Urothelium cell line (cell line): ENCODE data around the gene BRAF.
"Not testable (repeated sequence)": the region's sequence is repeated elsewhere in the genome, so short reads cannot be mapped to it uniquely, and the experiment has no call there.

Experiments used
- DNase-seq: peaks from one replicate; pipeline ENCODE4 v3.0.0; 2011; ENCODE audit warnings: low spot score, mixed read lengths
- FAIRE-seq: peaks from 2 replicates; lab custom pipeline; 2011; peaks lifted over from hg19 to GRCh38; lab: Jason Lieb, UNC

Gene BRAF

DNA sequence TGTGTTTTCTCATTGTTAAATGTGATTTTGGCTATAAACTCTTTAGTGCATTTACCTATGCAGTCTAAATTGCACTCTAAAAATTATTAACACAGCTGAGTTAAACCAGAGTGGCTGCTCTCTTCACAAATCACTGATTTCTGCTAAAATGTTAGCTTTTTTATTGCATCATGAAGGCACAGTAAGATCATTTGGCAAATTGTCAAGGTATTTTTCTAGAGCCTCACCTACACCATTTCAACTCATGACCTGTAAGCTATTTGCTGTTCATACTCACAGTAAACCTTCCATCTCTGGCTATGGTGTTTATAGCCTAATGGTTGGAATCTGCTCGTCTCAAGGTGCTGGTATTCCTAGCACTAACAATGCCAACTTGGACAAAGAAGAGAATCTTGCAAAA lies 202.5 kb downstream of the BRAF start:
- FAIRE-seq (no peak), DNase-seq (no peak)

DNA sequence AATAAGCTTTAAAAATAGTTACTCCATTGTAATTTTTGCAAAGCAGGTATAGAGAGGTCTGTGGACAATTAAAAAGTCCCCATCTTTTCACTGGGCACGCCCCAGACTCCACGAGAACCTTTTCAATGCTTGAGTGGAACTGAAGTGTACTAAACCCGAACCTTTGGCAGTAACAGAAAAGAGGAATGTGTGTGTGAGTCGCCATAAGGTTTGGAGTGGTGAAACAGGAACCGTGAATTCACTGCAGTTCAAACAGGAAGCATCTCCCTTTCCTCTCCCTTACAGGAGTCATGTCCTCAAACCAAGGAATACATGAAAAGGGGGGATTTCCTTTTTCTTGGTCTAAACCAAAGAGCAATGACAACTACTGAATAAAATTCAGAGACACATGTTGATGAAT lies 205.0 kb downstream of the BRAF start:
- DNase-seq (no peak), FAIRE-seq (no peak)

DNA sequence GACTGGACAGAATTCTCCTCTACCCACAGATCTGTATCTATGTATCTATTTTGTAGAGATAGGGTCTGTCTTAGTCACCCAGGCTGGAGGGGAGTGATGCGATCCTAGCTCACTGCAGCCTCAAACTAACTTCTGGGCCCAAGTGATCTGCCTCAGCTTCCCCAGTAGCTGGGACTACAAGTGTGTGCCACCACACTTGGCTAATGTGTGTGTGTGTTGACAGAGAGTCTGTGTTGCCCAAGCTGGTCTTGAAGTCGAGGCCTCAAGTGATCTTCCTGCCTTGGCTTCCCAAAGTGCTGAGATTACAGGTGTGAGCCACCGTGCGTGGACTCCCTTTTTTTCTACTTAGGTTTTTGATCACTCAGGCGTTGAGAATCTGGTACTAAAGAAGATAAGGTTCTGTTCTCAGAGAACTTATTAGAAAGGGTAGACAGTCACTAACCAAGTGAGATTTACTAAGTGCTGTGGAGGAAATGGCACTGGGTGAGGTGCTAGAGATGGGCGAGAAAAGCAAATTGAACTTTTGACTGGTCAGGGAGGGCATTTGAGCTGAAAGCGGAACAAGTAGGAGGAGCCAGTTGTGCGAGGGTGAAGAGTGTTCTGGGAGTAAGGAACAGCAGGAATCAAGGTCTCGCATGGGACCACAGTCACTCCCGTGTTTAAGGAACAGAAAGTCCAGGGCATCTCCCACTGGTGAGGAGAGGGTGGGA lies 210.2 kb downstream of the BRAF start:
- FAIRE-seq (no peak), DNase-seq (no peak)

DNA sequence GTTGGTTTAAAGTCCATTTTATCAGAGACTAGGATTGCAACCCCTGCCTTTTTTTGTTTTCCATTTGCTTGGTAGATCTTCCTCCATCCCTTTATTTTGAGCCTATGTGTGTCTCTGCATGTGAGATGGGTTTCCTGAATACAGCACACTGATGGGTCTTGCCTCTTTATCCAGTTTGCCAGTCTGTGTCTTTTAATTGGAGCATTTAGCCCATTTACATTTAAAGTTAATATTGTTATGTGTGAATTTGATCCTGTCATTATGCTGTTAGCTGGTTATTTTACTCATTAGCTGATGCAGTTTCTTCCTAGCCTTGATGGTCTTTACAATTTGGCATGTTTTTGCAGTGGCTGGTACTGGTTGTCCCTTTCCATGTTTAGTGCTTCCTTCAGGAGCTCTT lies 212.3 kb downstream of the BRAF start:
- DNase-seq, FAIRE-seq: not testable (repeated sequence)

DNA sequence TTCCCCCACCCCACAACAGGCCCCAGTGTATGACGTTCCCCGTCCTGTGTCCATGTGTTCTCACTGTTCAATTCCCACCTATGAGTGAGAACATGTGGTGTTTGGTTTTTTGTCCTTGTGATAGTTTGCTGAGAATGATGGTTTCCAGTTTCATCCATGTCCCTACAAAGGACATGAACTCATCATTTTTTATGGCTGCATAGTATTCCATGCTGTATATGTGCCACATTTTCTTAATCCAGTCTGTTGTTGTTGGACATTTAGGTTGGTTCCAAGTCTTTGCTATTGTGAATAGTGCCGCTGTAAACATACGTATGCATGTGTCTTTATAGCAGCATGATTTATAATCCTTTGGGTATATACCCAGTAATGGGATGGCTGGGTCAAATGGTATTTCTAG lies 216.0 kb downstream of the BRAF start:
- not testable (repeated sequence) for DNase-seq, FAIRE-seq

DNA sequence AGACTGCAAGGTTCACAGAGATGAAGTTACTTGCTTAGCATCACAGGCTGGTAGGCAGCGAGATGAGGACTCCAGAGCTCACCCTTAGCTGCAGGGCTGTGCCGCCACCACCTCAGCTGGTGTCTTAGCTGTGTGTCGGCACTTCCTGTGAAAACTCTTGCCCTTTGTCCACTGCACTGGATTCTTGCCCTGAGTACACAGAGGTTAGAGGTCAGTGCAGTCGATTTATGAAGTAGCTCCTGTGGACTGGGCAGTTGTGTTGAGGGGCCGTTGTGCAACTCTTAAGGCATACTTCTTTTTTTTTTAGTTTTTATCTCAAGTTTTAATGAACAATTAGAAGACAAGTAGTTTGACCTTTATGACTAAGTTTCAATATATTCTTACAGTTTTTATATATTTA lies 217.6 kb downstream of the BRAF start:
- FAIRE-seq, result no peak
- no peak for DNase-seq

DNA sequence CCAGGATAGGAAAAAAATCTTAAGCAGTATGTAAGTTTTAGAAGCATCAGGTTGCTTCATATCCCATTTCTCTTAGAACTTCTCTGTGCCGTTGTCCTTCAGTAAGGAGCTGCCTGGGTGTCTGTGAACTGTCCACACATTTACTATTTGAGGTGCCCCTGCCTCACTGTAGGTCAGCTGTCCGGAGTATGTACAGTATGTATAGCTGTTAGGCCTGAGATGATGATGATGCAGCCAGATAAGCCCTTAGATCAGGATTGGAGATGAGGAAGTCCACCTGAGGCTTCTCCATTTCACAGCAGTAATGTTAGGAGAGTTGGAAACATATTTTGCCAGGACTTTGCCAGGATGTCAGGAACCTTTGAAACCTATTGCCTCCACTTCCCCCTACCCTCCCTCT lies 220.5 kb downstream of the BRAF start:
- FAIRE-seq, result no peak
- no peak for DNase-seq

DNA sequence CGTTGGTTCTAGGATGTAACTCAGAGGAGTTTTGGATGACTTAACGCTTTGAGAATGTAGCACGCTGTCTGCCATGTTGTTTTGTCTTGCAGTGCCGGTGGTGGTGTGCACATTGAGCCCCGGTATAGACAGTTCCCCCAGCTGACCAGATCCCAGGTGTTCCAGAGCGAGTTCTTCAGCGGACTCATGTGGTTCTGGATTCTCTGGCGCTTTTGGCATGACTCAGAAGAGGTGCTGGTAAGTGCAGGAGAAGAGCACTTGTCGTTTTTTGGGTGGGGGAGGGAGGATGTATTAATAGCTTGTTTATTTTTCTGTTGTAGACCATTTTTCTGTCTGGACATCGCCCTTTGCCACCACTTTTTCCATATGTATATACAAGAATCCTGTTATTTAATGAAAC lies 222.0 kb downstream of the BRAF start:
- no peak for FAIRE-seq
- DNase-seq, result no peak

DNA sequence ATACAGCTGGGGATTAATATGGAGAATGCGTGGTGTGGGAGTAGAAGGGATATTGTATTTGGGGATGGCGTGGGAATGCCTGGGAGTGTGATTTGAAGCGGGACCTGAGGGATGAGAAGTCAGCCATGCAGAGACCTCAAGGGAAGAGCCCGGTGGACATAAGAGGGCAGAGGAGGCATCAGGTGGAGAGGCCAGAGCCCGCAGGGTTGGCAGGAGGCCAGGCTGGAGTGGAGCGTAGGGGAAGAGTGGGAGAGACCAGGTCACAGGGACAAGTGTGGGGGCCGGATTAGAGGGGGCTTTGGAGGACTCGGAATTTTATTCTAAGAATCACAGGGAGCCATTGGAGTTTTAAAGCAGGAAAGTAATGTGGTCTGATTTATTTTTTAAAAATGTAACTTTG lies 226.3 kb downstream of the BRAF start:
- no peak for DNase-seq
- FAIRE-seq, result no peak

DNA sequence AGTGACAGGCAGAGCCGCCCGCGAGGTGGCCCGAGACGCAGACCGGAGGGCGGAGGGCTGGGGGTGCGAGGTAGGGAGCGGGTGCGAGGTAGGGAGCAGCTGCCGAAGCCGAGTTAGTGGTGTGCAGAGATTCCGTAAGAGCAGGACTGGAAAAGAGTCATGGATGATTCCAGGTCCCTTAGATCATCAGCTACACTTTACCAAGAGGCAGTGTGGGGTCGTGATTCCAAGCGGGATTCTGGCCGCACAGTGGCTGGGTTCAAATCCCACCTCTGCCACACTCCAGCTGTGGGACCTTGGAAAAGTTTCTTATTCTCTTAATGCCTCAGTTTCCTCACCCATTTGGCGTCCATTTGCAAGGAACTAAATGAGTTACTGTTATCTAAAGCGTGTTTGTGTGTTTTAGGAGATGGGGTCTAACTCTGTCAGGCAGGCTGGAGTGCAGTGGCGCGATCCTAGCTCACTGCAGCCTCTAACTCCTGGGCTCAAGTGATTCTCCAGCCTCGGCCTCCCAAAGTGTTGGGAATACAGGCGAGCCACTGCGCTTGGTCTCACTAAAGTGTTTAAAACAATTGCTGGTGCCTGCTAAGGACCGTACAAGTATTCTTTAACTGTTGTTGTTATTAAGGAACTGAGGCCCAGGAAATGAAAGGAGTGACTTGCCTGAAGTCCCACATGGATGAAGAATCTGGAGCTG lies 227.1 kb downstream of the BRAF start:
- FAIRE-seq, result no peak
- no peak for DNase-seq

DNA sequence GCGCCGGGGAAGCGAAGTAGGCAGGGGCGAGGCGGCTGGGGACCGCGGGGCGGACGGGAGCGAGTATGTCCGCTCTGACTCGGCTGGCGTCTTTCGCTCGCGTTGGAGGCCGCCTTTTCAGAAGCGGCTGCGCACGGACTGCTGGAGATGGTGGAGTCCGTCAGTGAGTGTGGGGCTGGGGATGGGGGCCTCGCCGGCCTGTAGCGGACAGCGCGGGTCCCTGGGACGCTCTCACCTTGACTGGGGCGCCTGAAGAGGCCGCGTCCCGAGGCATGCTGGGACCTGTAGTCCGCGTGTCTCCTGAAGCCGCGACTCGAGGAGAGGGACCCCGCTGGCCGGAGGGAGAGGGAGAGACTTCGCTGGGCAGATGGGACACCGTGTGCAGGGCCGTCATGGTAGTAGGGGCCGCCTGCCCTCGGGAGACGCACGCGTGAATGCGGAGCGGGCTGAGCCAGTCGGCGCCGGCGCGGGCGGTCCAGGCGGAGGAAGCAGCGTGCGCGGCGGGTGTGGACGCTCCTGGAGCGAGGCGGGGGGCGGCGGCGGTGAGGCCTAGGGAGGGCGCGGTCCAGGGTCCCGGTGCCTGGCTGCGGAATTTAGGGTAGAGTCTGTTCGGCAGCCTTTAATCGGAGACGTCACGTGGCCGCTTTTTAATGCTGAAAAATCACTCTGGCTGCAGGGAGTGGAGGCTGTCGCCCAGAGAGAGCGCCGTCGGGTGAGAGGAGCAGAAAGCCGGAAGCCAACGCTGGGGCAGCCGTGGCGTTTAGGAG lies 227.9 kb downstream of the BRAF start, which contains the start of gene NDUFB2:
NDUFB2 (plus strand) TSS at position 29 of the 767 bp plus-strand sequence; CDS start at position 66, 37 bp downstream.
- DNase-seq (peak; percentile 83), FAIRE-seq (no peak)

DNA sequence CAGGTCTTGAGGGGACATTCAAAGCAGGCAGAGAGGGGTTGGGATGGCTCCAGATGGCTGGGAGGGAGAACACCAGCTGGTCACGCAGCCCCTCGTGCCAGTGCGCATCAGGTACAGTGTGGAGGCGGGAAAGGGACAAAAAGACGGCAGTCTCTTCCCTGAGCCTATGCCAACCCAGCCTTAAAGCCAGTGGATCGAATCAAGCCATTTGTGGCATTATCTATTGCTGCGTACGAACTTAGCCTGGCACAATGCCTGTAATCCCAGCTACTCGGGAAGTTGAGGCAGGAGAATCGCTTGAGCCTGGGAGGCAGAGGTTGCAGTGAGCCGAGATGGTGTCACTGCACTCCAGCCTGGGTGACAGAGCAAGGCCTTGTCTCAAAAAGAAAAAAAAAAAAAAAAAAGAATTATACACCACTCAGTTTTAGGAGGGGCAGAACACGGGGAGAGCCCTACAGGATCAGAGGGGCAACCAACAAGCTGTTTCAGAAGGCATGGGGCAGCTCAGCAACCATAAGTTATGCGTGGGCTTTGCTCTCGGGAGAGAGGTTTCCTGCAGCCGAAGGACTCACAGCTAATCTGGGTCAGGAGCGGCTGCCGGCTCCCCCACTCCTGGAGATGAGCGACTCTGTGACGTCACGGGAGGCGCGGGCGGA lies 228.6 kb downstream of the BRAF start:
- no peak for FAIRE-seq

DNA sequence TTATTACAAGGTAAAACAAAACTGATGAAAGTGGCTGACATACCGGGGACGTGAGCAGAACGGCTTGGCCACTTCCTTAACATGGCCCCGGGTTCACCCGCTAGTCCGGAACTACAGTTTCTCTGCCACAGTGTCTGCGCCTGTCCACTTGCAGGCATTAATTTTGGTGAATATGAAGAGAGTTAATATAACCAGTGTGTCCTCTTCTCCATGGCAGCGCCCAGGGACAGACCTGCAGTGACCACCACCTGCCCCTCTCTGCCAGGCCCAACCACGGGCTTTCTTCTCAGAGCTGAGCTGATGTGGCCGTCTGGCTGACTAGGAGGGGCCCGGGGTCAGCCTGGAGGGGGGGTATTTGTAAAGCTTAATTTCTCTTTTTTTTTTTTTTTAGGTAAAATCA lies 229.3 kb downstream of the BRAF start:
- DNase-seq, result no peak
- FAIRE-seq, result no peak

More for the DNA sequence above, 228.6 kb downstream of the BRAF start:
- peak; percentile 93 for DNase-seq

DNA sequence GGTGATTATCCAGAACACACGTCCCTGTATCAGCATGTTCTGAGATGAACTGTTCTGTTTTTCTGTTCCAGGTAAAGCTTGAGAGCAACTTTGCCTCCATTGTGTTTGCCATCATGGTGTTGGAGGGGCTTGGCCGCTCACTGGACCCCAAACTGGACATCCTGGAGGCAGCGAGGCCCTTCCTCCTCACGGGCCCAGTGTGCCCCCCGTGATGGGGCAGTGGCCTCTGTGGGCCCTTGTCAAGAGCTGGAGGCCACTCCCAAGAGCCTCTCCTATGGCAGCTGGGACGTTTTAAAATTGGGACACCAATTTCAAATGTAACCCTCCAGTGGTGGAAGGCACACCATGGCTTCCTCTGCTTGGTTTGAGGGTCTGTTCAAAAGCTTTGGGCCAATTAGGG lies 230.1 kb downstream of the BRAF start:
- no peak for DNase-seq
- FAIRE-seq, result no peak

DNA sequence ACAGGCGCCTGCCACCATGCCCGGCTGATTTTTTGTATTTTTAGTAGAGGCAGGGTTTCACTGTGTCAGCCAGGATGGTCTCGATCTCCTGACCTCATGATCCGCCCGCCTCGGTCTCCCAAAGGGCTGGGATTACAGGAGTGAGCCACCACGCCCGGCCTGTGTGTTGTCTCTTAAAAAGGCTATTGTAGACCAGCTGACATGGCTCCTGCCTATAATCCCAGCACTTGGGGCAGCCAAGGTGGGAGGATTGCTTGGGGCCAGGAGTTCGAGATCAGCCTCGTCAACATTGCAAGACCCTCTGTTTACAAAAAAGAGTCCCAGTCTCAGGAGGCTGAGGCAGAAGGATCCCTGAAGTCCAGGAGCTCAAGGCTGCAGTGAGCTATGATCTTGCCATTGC lies 230.9 kb downstream of the BRAF start:
- not testable (repeated sequence) for FAIRE-seq, DNase-seq

DNA sequence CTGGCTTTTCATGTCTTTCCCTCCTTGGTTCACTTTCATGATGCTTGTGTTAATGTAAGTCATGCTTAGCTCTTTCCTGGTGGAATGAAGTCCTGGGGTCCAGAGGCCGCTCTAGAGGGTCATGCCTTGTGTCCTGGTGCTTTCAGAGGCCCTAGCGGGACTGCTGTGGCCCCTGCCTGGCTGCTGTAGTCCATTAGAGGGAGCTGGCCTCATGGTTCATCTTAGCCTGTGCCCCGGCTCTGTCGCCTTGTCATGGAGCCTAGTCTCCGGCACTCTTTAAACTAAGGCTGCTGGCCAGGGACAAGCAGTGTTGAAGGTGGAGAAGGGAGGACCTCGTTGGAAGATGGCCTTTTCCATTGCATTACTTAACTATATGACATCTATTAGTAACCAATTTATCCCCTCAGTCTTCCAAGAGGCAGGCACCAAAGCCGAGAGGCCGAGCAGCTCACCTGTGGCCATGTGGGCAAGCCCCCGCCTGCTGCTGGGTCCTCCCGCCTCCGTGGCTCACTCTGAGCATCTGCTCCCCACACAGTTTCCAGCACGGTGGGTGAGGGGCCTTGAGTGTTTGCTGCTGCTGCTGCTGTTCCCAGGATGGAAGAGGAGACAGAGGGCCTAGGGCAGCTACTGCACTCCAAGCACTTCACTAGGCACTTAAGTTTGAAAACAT lies 233.2 kb downstream of the BRAF start:
- FAIRE-seq (no peak), DNase-seq (no peak)

DNA sequence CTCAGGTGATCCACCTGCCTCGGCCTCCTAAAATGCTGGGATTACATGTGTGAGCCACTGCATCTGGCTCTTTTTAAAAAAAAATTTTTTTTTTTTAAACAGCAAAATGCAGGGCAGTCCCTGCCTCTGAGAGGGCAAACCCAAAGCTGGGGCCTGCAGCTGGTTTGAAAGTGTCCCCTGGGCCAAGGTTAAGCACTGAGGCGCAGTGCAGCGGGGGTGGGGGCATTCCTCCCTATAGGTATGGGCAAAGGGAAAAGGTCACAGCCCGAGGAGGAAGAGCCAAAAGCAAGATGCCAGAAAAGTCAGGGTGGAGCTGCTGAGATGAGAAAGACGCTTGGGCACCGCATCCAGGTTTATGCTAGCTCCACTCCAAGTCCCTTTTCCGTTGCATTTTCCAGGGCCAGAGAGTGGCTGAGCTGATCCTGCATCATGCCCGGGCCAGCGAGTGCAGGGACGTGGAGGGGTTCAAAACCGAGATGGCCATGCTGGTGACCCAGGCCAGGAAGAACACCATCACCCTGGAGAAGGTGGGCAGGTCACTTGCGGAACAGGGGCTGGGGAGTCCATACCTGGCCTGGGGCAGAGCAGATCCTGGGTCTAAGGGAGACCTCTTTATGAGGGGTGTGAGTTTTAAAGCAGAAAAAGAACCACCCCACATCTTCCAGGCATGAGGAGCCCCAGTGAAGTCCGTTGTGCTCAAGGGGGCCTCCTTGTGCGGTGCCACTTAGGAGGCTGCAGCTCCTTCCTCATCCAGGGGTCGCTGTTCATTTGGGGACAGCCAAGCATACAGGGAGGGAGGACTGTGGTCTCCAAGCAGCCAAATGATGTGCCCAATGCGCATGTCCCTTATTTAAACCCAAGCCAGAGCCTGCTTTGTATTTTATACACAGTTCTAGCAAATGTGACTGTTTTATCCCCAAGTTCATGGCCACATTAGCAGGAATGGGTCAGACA lies 235.3 kb downstream of the BRAF start:
- DNase-seq, result no peak
- FAIRE-seq, result no peak

DNA sequence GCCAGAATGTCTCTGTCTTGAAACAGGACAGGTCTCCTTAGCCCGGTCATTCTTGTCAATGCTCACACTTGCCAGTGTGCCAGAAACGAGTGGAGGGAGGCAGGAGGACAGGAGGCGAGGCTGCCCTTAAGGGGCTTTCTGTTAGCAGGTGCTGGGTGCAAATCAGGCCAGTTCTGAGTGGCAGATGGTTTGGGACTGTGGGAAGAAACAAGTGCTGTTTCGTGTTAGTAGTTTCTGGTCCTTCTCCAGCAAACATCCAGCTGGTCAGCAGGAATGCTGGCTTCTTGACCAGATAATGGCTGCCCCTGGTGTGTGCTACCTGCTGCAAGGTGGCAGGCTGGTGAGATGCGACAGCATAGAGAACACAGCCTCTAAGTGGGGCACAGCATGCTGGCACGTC lies 236.4 kb downstream of the BRAF start:
- FAIRE-seq, result no peak

DNA sequence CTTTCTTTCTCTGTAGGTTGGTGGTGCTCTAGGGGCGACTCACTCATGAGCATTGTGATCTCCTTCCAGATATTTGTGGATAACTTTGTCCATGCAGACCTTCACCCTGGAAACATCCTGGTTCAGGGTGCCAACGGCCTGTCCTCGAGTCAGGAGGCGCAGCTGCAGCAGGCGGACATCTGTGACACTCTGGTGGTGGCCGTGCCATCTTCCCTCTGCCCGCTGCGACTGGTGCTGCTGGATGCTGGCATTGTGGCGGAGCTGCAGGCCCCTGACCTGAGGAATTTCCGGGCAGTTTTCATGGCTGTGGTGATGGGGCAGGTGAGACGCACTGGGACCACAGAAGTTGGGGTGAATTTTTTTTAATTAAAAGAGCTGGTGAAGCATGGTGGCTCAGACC lies 237.8 kb downstream of the BRAF start:
- no peak for FAIRE-seq
- no peak for DNase-seq

More for the DNA sequence above, 236.4 kb downstream of the BRAF start:
- no peak for DNase-seq
